GM12865 (cell line): ENCODE measurements around the gene BCL7A.
"Not testable (repeated sequence)": the region's sequence is repeated elsewhere in the genome, so short reads cannot be mapped to it uniquely, and the experiment has no call there.

Source experiments
- DNase-seq: peaks from one replicate; pipeline ENCODE4 v3.0.0; 2010; ENCODE audit warnings: low read depth
- H3K4me3 ChIP-seq: 2 replicates; pipeline ENCODE4 v1.5.1; 2011; ENCODE audit warnings: mild to moderate bottlenecking, low read depth, low read length, control low read depth
- TF ChIP-seq, protein P1 (sequence below): IDR thresholded peaks from 2 replicates; pipeline ENCODE4 v1.5.1; 2011; ENCODE audit warnings: low read length, control low read depth, low read depth, inconsistent platforms; ENCODE audit not compliant: insufficient read depth; ENCODE audit errors: missing control alignments

BCL7A gene

DNA sequence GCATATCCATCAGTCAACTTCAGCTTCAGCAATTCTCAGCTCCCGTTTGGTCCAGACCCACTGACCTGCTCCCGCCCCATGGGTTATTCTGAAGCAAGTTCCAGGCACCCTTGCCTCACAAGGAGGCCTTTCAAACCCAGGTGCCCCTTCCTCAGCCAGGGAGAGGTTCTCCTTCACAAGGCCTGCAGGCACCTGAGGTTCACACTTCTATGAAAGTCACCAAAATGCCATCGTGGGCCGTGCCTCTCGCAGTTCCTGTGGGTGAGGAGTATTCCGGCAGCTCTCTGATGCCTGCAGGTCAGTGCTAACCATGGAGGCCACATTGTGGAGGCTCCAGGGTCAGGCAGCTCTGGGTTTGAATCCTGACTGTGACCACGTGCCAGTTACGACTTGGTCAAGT lies 40.2 kb upstream of the BCL7A start:
- H3K4me3 ChIP-seq = no peak overlapping the region
- DNase-seq = no peak
- TF ChIP-seq, protein P1, sequence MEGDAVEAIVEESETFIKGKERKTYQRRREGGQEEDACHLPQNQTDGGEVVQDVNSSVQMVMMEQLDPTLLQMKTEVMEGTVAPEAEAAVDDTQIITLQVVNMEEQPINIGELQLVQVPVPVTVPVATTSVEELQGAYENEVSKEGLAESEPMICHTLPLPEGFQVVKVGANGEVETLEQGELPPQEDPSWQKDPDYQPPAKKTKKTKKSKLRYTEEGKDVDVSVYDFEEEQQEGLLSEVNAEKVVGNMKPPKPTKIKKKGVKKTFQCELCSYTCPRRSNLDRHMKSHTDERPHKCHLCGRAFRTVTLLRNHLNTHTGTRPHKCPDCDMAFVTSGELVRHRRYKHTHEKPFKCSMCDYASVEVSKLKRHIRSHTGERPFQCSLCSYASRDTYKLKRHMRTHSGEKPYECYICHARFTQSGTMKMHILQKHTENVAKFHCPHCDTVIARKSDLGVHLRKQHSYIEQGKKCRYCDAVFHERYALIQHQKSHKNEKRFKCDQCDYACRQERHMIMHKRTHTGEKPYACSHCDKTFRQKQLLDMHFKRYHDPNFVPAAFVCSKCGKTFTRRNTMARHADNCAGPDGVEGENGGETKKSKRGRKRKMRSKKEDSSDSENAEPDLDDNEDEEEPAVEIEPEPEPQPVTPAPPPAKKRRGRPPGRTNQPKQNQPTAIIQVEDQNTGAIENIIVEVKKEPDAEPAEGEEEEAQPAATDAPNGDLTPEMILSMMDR = no peak

DNA sequence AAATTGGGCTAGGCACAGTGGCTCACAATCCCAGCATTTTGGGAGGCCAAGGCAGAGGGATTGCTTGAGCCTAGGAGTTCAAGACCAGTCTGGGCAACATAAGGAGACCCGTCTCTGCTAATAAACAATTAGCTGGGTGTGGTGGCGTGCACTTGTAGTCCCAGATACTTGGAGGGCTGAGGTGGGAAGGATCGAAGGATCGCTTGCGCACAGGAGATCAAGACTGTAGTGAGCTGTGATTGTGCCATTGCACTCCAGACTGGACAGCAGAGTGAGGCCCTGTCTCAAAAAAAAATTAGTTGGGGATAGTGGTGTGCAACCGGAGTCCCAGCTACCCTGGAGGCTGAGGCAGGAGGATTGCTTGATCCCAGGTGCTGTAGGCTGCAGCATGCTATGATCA lies 38.7 kb upstream of the BCL7A start:
- TF ChIP-seq, protein P1 = no peak
- no peak for DNase-seq
- no peak overlapping the region for H3K4me3 ChIP-seq

DNA sequence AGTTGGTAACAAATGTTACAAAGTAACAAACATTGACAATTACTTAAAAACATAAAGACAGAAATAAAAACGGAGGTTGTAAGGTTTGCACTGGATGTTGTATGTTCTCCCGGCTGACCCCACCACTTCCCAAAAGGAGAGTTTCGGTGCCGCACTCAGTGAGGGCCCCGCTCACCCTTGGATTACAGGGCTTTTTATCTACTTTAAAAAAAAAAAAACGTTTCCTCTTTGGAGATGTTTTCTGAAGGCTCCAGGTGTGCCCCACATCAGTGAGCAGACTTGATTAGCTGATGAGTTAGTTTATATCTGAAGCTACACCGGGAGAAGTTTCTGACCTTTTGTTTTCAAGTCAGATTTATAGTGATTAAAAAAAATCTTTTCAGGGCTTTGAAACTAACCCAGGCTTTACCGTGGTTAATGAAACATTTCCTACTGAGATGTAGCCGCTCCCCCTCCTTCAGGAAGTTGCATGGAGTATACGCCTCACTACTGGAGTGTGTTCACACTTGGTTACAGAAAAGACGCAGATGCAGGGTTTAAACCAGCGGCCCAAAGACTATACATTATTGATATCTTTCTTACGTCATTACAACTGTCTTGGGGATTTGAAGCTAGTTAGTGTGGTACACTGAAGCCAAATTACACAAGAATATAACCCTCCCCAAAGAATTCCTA lies 38.0 kb upstream of the BCL7A start:
- TF ChIP-seq, protein P1 = no peak
- no peak for DNase-seq
- no peak overlapping the region for H3K4me3 ChIP-seq

DNA sequence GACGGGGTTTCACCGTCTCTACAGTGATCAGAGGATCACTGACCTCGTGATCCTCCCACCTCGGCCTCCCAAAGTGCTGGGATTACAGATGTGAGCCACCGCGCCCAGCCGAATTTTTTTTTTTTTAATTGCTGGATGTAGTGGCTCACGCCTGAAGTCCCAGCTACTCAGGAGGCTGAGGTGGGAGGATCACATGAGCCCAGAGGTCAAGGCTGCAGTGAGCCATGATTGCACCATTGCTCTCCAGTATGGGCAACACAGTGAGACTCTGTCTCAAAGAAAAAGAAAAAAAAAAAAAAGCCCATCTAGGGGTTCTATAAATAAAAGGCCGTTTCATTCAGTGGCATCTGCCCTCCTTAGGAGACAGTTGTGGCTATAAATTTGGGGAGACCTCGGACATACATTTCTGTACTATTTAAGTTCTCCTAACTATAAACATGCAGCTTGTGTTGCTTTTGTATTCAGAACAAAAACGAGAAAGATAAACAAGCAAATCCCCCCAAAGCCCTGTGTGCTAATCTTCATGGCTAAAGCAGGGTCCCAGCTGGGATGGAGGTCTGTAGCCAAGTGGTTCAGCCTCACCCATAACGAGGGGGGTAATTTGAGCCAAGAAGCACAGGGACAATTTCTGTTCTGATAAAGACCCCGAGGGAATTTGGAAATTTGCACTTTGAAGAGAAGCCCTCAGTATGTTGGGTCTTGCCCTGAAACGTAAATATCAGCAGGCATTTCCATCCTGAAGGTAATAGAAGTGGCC lies 35.0 kb upstream of the BCL7A start:
- no peak for DNase-seq
- TF ChIP-seq, protein P1 = no peak
- H3K4me3 ChIP-seq = no peak overlapping the region

DNA sequence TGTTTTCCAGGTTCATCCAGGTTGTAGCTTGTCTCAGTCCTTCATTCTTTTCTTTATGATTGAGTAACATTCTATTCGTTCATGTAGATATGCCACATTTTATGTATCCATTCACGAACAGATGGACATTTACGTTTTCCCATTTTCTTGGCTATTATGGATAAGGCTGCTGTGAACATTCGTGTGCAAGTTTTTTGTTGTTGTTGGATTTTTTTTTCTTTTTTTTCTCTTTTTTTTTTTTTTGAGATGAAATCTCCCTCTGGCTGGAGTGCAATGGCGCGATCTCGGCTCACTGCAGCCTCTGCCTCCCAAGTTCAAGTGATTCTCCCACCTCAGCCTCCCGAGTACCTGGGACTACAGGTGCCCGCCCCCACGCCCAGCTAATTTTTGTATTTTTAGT lies 33.2 kb upstream of the BCL7A start:
- not testable (repeated sequence) for DNase-seq, H3K4me3 ChIP-seq

DNA sequence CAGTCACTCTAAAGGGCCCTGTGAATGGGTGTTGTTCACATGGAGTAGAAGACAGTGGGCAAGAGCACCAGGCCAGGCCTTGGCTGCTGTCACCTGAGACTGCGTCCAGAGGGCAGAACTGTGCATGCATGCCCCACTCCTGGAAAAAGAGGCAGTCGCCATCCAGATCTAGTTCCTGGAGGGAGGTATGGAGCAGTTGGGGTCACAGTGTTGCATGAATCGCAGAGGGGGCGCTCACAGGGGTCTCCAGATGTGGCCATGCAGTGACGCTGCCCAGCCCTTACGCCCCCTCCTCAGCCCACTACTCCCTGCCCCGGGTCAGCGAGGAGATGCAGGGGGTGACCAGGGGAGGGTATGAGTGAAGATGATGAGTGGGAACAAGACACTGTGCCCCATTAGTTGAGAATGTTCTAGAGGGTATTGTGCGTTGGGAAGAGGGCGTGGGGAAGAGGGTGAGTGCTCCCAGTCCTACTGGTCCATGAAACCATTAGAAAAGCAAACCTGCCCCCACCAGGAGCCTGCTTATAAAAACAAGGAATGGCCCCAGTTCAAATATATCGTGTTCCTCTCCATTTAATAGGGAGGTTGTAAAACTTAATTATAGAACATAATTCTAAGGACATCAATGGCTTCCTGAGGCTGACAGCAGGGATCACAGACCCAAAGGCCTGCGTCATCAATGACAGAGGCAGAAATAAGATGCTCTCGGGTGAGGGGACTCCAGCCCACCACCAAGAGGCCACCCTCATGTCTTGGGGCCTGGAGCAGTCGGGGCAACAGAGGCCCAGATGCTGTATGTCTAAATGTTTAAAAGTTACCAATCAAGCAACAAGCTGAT lies 32.2 kb upstream of the BCL7A start:
- TF ChIP-seq, protein P1 = no peak
- DNase-seq = no peak
- H3K4me3 ChIP-seq = no peak overlapping the region

DNA sequence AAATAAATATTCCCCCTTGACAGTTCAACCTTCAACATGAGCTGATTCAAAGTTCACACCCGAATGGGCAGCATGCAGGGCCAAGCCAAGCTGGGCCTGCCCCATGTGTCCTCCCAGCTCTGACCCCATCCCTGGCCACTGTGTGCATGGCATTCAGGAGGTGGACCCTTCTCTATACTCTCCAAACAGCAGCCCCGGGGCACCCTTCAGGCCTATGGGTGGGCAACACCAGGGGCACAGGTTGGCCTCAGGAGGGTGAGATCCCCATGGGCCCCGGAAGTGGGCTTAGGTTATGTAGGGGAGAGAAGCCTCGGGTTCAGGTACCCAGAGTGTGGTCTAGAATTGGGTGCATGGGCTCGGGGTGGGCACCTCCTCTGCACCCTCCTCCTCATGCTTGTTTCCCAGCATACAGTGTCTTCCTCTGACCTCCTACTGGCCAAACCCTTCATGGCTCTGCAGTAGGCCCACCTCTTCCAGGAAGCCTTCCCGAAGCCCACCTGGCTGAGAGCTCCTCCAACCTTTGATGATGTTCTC lies 31.5 kb upstream of the BCL7A start:
- no peak for DNase-seq
- no peak overlapping the region for H3K4me3 ChIP-seq
- TF ChIP-seq, protein P1 = no peak
